Calu3 (cell line): ENCODE data around the gene ACACB. TPM values are rescaled to one million over a fixed set of nuclear protein-coding genes. Genes with fewer than 3 reads are reported as not detected.

Experiments used
- BruUV-seq: library from RNA; stranded (reverse); fragments of 400-500 nt; replicated peaks from 2 replicates; lab custom pipeline; 2021; lab: Mats Ljungman, UMichigan
- CTCF ChIA-PET: fragments of 300-600 bp; sonication (Branson Sonifier 250); formaldehyde crosslinking; loops from one replicate; lab custom pipeline; 2022; ENCODE audit warnings: antibody characterized with exemption; lab: Charles Lee
- DNase-seq: peaks from one replicate; pipeline ENCODE4 v3.0.0; 2022
- H3K27ac Mint-ChIP-seq: one replicate; pipeline ENCODE4 v1.8.0; 2022; ENCODE audit warnings: mixed read lengths; ENCODE audit not compliant: unreplicated experiment
- H3K27me3 Mint-ChIP-seq: one replicate; pipeline ENCODE4 v1.8.0; 2022; ENCODE audit warnings: mixed read lengths; ENCODE audit not compliant: unreplicated experiment
- H3K36me3 Mint-ChIP-seq: one replicate; pipeline ENCODE4 v1.8.0; 2022; ENCODE audit warnings: mild to moderate bottlenecking, moderate library complexity, mixed read lengths; ENCODE audit not compliant: insufficient read depth, unreplicated experiment
- H3K4me1 Mint-ChIP-seq: one replicate; pipeline ENCODE4 v1.8.0; 2022; ENCODE audit warnings: mild to moderate bottlenecking, low read depth, mixed read lengths; ENCODE audit not compliant: unreplicated experiment
- H3K4me3 Mint-ChIP-seq: one replicate; pipeline ENCODE4 v1.8.0; 2022; ENCODE audit warnings: mild to moderate bottlenecking, low read depth, moderate library complexity, mixed read lengths; ENCODE audit not compliant: unreplicated experiment
- H3K9me3 Mint-ChIP-seq: one replicate; pipeline ENCODE4 v1.8.0; 2022; ENCODE audit warnings: low read depth, mixed read lengths; ENCODE audit not compliant: unreplicated experiment
- intact Hi-C: fragments of 100-400 bp; cut with micrococcal nuclease; formaldehyde crosslinking; loops from one replicate; pipeline ENCODE4 v1.10.0; 2022; ENCODE audit not compliant: unreplicated experiment
- total RNA-seq: library from RNA; stranded (reverse); gene quantifications from 2 replicates; pipeline ENCODE4 v1.2.3, GENCODE V29; 2022
- TF ChIP-seq, protein P1 (sequence below): fragments of 200-600 bp; IDR thresholded peaks from one replicate; pipeline ENCODE4 v1.8.0; 2022; ENCODE audit warnings: antibody characterized with exemption; ENCODE audit not compliant: unreplicated experiment

Gene ACACB
- total RNA-seq, 1 experiment from 2014 or later, result 6.2 TPM

DNA sequence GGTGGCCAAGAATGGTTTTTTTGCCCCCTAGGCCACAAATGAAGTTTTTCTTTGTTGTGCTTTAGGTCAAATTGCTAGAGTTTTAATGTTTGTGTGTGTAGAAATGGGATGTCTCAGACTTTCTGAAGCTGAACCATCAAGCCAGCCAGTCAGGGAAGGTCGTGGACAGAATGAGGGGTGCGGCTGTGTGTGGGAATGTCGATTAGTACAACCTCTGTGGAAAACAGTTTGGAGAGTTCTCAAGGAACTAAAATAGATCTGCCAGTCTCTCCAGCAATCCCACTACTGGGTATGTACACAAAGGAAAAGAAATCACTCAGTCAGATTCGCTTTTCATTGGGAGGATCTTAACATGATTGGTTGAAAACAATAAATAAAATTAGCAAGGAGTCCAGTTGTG lies 44.5 kb downstream of the ACACB start:
- H3K4me3 Mint-ChIP-seq, result no peak overlapping the region
- H3K9me3 Mint-ChIP-seq, result no peaks in the 10 kb centered on the region
- BruUV-seq, result no TSS peak
- no peaks in the 10 kb centered on the region for H3K27me3 Mint-ChIP-seq
- DNase-seq, result no peak
- H3K27ac Mint-ChIP-seq, result no peak overlapping the region
- no peaks in the 10 kb centered on the region for H3K36me3 Mint-ChIP-seq
- CTCF ChIA-PET, result no interaction called here
- TF ChIP-seq, protein P1, sequence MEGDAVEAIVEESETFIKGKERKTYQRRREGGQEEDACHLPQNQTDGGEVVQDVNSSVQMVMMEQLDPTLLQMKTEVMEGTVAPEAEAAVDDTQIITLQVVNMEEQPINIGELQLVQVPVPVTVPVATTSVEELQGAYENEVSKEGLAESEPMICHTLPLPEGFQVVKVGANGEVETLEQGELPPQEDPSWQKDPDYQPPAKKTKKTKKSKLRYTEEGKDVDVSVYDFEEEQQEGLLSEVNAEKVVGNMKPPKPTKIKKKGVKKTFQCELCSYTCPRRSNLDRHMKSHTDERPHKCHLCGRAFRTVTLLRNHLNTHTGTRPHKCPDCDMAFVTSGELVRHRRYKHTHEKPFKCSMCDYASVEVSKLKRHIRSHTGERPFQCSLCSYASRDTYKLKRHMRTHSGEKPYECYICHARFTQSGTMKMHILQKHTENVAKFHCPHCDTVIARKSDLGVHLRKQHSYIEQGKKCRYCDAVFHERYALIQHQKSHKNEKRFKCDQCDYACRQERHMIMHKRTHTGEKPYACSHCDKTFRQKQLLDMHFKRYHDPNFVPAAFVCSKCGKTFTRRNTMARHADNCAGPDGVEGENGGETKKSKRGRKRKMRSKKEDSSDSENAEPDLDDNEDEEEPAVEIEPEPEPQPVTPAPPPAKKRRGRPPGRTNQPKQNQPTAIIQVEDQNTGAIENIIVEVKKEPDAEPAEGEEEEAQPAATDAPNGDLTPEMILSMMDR, result no peak
- H3K4me1 Mint-ChIP-seq, result no peaks in the 10 kb centered on the region
- intact Hi-C loops, result no loop called here

GRCh38 chr12:109162551-109162950 lies 46.2 kb downstream of the ACACB start:
- Mint-ChIP-seq H3K27me3 (no peaks in the 10 kb centered on the region), H3K27ac (no peak overlapping the region), H3K4me3 (no peak overlapping the region), H3K4me1 (no peaks in the 10 kb centered on the region), H3K36me3 (no peaks in the 10 kb centered on the region), H3K9me3 (no peaks in the 10 kb centered on the region)
- intact Hi-C loops, result no loop called here
- TF ChIP-seq, protein P1, result no peak
- no TSS peak for BruUV-seq
- DNase-seq, result no peak
- CTCF ChIA-PET, result no interaction called here

DNA sequence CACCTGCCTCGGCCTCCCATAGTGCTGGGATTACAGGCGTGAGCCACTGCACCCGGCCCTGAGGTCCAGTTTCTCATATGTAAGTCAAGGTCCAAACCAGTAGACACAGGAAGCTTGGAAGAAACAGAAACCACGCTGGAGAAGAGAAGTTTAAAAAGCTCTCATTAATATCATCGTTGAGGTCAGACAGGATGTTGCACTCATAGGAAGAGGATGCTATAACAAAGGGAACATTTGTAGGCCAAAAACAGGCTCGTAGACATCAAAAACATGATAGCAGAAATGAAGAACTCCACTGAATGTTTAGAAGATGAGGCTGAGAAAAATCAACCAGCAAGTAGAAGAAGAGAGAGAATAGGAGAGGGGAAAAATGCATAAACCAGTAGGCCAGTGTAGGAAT lies 46.8 kb downstream of the ACACB start:
- Mint-ChIP-seq H3K27ac (no peak overlapping the region), H3K9me3 (no peaks in the 10 kb centered on the region), H3K4me1 (no peaks in the 10 kb centered on the region), H3K36me3 (no peaks in the 10 kb centered on the region), H3K4me3 (no peak overlapping the region), H3K27me3 (no peaks in the 10 kb centered on the region)
- DNase-seq, result no peak
- CTCF ChIA-PET, result no interaction called here
- BruUV-seq, result no TSS peak
- TF ChIP-seq, protein P1, result no peak
- intact Hi-C loops, result no loop called here

DNA sequence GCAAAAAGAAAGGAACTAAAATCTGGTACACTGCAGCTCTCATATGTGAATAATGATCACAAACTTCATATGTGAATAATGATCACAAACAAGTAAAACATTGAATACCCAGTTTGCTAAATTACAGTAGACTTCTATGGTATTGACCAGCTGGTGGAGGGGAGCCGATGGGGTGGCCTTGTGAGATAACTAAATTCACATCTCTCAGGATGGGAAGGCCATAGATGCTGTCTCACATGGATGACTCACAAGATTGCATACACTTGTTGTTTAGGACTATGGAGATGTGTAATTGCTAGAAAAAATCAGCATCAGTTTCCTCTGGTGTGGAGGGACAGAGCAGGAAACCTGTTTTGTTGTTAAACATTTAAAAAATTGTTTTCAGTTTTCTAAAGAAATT lies 49.2 kb downstream of the ACACB start:
- intact Hi-C loops, result no loop called here
- H3K27ac Mint-ChIP-seq, result no peak overlapping the region
- DNase-seq, result no peak
- CTCF ChIA-PET, result no interaction called here
- H3K27me3 Mint-ChIP-seq, result no peaks in the 10 kb centered on the region
- no peaks in the 10 kb centered on the region for H3K9me3 Mint-ChIP-seq
- H3K4me3 Mint-ChIP-seq, result no peak overlapping the region
- TF ChIP-seq, protein P1, result no peak
- H3K36me3 Mint-ChIP-seq, result no peaks in the 10 kb centered on the region
- no TSS peak for BruUV-seq
- H3K4me1 Mint-ChIP-seq, result no peaks in the 10 kb centered on the region
